ENCODE results near the gene VAV1. TPM values are rescaled to one million over a fixed set of nuclear protein-coding genes. Genes with fewer than 3 reads are reported as not detected.
A peak's percentile ranks its signal among the peaks of the same experiment; 100 is the strongest.

VAV1 gene
- total RNA-seq, 1 experiment from 2014 or later: not detected

DNA sequence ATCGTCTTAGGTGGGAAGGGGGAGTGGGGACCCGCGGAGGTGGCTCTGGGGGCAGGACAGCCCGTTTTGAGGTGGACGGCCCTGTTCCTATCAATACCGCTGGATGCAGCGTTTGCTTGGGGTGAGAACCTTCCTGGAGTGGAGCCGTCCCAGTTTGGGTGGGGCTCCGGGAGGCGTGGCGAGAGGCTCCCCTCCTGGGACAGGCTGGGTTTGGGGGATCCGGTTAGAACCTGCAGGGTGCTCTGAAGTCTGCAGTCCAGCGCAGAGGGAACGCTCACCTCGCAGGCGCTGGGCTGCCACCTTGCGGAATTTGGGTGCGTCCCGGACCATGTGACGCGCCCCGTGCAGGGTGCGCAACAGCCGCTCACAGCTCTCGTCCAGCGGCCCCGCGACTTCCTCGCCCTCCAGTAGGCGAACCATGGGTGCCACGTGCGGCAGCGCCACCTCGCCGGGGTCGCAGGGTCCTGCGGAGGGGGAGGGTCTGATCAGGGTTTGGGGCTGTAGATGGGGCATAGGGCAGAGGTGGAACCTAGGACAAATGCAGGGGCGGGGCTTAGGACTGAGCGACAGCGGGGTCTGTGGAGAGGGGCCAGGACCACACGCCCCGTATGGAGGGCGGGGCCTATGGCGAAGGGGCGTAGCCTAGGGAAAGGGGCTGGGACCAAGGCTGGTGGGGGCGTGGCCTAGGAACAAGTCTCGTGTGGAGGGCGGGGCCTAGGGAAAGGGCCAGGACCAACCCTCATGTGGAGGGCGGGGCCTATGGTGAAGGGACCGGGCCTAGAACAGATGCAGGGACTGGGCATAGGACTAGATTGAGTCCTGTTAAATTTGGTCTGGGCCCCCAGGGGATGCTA lies 19.1 kb upstream of the VAV1 start:
- TF ChIP-seq, protein P1, sequence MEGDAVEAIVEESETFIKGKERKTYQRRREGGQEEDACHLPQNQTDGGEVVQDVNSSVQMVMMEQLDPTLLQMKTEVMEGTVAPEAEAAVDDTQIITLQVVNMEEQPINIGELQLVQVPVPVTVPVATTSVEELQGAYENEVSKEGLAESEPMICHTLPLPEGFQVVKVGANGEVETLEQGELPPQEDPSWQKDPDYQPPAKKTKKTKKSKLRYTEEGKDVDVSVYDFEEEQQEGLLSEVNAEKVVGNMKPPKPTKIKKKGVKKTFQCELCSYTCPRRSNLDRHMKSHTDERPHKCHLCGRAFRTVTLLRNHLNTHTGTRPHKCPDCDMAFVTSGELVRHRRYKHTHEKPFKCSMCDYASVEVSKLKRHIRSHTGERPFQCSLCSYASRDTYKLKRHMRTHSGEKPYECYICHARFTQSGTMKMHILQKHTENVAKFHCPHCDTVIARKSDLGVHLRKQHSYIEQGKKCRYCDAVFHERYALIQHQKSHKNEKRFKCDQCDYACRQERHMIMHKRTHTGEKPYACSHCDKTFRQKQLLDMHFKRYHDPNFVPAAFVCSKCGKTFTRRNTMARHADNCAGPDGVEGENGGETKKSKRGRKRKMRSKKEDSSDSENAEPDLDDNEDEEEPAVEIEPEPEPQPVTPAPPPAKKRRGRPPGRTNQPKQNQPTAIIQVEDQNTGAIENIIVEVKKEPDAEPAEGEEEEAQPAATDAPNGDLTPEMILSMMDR (IDR thresholded peaks at IDR 0.05; ENCODE audit: insufficient read depth in 1 of 2, low read depth in 1 of 2, low read length in 1 of 2, severe bottlenecking in 1 of 2, unreplicated experiment in 1 of 2): peak; percentile 40 to 45
- Histone ChIP-seq H3K36me3 (ENCODE audit: control insufficient read depth, insufficient read depth, low read length) (no peaks in the 10 kb centered on the region; the same call in 1 of the 2 replicates), H3K4me1 (peaks cover 18% of the 10 kb centered on the region; the same call in 1 of the 2 replicates), H3K9me3 (no peaks in the 10 kb centered on the region), H3K4me3 (ENCODE audit: low read depth, low read length) (peak overlapping the region; percentile 53), H3K27me3 (replicated peaks; ENCODE audit: control insufficient read depth, insufficient read depth, low read length) (no peaks in the 10 kb centered on the region)
- H3K36me3 Mint-ChIP-seq (ENCODE audit: insufficient read depth, unreplicated experiment): peaks cover 83% of the 10 kb centered on the region
- H3K27me3 Mint-ChIP-seq (ENCODE audit: insufficient read depth, unreplicated experiment): no peaks in the 10 kb centered on the region
- H3K27ac Mint-ChIP-seq (ENCODE audit: unreplicated experiment): peak overlapping the region; percentile 98
- intact Hi-C loops (cut with micrococcal nuclease; ENCODE audit: unreplicated experiment): loop anchor here (1.0 kb wide), 3 partner anchors 13 to 110 kb away; no protein-coding TSS in a partner anchor
- no peaks in the 10 kb centered on the region for H3K9me3 Mint-ChIP-seq (ENCODE audit: unreplicated experiment)
- BruUV-seq (replicated peaks): no TSS peak
- H3K4me3 Mint-ChIP-seq (ENCODE audit: unreplicated experiment): peak overlapping the region; percentile 94
- ChIA-PET POLR2A (interaction anchor here (0.9 to 2.6 kb wide), 5 partner anchors 13 to 277 kb away, joined by 4 to 27 read pairs (median 11); partner anchors contain the start of genes GPR108, SH2D3A and TRIP10), CTCF (interaction anchor here (1.2 to 2.6 kb wide), 5 partner anchors 12 to 237 kb away, joined by 3 to 29 read pairs (median 3); partner anchors contain the start of gene GPR108)
- H3K4me1 Mint-ChIP-seq (ENCODE audit: low read depth, unreplicated experiment): peaks cover 6% of the 10 kb centered on the region
- DNase-seq: peak; percentile 97

DNA sequence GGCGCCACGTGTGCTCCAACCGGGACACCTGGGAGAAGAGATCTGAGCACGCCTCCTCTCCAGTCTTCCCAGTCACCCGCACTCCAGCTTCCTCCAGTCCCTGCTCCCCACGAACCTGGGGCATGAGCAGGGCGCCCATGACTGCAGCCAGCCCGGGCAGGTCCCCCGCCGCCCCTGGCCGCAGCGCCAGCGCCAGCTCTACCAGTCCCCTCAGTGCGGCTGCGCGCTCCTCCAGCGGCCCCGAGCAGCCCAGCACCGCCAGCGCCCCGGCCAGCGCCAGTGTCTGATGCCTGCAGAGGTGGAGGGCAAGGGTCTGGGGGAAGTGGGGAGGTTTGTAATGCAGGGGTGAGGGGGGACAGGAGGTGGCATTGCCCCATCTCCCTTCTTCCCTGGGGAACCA lies 18.4 kb upstream of the VAV1 start:
- DNase-seq: no peak
- no peak overlapping the region for H3K4me3 ChIP-seq (ENCODE audit: low read depth, low read length)
- BruUV-seq (replicated peaks): no TSS peak
- POLR2A ChIA-PET: no interaction called here
- CTCF ChIA-PET: interaction anchor here (1.2 to 2.6 kb wide), 3 partner anchors 16 to 238 kb away, joined by 3 to 29 read pairs (median 8); partner anchors contain the start of gene GPR108
- no peaks in the 10 kb centered on the region; the same call in 1 of the 2 replicates for H3K36me3 ChIP-seq (ENCODE audit: control insufficient read depth, insufficient read depth, low read length)
- peaks cover 18% of the 10 kb centered on the region; the same call in 1 of the 2 replicates for H3K4me1 ChIP-seq
- H3K27me3 ChIP-seq (replicated peaks; ENCODE audit: control insufficient read depth, insufficient read depth, low read length): no peaks in the 10 kb centered on the region
- H3K4me3 Mint-ChIP-seq (ENCODE audit: unreplicated experiment): no peak overlapping the region
- no peaks in the 10 kb centered on the region for H3K9me3 Mint-ChIP-seq (ENCODE audit: unreplicated experiment)
- H3K27ac Mint-ChIP-seq (ENCODE audit: unreplicated experiment): peak overlapping the region; percentile 98
- H3K36me3 Mint-ChIP-seq (ENCODE audit: insufficient read depth, unreplicated experiment): peaks cover 83% of the 10 kb centered on the region
- H3K27me3 Mint-ChIP-seq (ENCODE audit: insufficient read depth, unreplicated experiment): no peaks in the 10 kb centered on the region
- H3K9me3 ChIP-seq: no peaks in the 10 kb centered on the region
- peaks cover 6% of the 10 kb centered on the region for H3K4me1 Mint-ChIP-seq (ENCODE audit: low read depth, unreplicated experiment)
- TF ChIP-seq, protein P1 (IDR thresholded peaks at IDR 0.05; ENCODE audit: insufficient read depth in 1 of 2, low read depth in 1 of 2, low read length in 1 of 2, severe bottlenecking in 1 of 2, unreplicated experiment in 1 of 2): no peak
- intact Hi-C loops (cut with micrococcal nuclease; ENCODE audit: unreplicated experiment): no loop called here

DNA sequence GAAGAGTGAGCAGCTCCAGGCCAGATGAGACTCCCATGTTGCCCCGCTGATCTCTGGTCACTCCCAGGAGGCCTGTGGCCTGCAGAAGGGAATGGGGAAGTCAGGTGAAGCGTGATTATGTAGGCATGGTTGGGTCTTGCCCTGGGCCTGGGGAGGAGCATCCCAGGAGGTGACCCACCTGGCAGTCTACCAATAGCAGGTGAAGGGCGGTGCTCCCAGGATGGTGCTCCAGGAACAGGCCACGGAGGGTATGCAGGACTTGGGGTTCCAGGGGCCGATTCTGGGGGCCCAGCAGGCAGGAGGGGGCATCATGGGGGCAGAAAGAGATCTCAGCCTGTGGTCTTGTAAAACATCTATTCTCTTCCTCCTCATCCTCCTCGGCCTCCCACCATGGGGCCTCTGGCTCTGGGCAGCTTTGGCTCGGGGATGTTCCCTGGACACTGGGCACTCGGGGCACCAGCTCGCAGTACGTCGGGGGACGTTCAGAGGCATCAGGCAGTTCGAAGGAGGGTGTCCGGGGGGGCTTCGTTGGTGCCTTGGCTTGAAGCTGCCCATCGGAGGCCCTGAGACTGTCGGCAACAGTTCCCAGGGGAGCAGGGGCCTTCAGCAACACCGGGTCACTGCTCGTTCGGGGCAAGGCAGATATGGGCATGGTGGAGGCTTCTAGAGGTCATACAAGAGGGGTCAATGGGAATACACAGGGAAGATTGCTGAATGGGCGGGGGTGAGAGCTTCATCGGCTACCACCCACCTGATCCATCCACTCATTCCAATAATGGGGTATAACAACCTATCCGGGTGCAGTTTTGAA lies 17.6 kb upstream of the VAV1 start:
- DNase-seq: no peak
- Mint-ChIP-seq H3K36me3 (ENCODE audit: insufficient read depth, unreplicated experiment) (peaks cover 83% of the 10 kb centered on the region), H3K9me3 (ENCODE audit: unreplicated experiment) (no peaks in the 10 kb centered on the region), H3K27me3 (ENCODE audit: insufficient read depth, unreplicated experiment) (no peaks in the 10 kb centered on the region), H3K27ac (ENCODE audit: unreplicated experiment) (peak overlapping the region; percentile 70), H3K4me1 (ENCODE audit: low read depth, unreplicated experiment) (peaks cover under 1% of the 10 kb centered on the region), H3K4me3 (ENCODE audit: unreplicated experiment) (no peak overlapping the region)
- ChIA-PET POLR2A (no interaction called here), CTCF (no interaction called here)
- no peaks in the 10 kb centered on the region for H3K9me3 ChIP-seq
- intact Hi-C loops (cut with micrococcal nuclease; ENCODE audit: unreplicated experiment): no loop called here
- no peak overlapping the region for H3K4me3 ChIP-seq (ENCODE audit: low read depth, low read length)
- BruUV-seq (replicated peaks): no TSS peak
- H3K4me1 ChIP-seq: peaks cover 18% of the 10 kb centered on the region; the same call in 1 of the 2 replicates
- TF ChIP-seq, protein P1 (IDR thresholded peaks at IDR 0.05; ENCODE audit: insufficient read depth in 1 of 2, low read depth in 1 of 2, low read length in 1 of 2, severe bottlenecking in 1 of 2, unreplicated experiment in 1 of 2): no peak
- no peaks in the 10 kb centered on the region for H3K27me3 ChIP-seq (replicated peaks; ENCODE audit: control insufficient read depth, insufficient read depth, low read length)
- H3K36me3 ChIP-seq (ENCODE audit: control insufficient read depth, insufficient read depth, low read length): no peaks in the 10 kb centered on the region

Measured in Caco-2 (cell line).